Measurements from ENCODE around the gene KLHL3. TPM values are rescaled to one million over a fixed set of nuclear protein-coding genes. Genes with fewer than 3 reads are reported as not detected.

KLHL3 gene
- total and polyA plus RNA-seq, 4 donors, result 0.91 to 8.8 (median 3.7) TPM

DNA sequence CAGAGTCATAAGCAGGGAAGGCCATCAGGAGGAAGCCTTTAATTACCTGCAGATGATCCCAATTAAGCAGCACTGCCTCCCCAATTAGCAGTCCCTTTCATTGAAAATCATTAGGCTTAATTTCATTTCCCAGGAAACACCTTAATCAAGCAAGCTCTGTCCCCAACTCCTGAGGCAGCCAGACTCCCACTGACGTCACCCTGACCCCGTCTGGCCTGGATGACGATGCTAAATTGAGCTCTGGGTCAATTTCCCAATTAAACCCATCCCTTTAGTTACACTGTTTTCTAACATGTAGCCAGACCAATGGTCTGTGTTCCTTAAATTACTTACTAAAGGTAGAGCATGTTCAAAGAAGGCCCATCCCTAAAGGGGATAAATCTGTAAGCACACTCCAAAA is 152.8 kb downstream of the KLHL3 start:
- Histone ChIP-seq H3K36me3 (ENCODE audit: control insufficient read depth in 4 of 4, insufficient read depth in 3 of 4, low read depth in 1 of 4, low read length in 3 of 4) (no peaks in the 10 kb centered on the region), H3K27me3 (ENCODE audit: control insufficient read depth in 4 of 4, insufficient read depth in 4 of 4, low read length in 3 of 4) (peaks cover 0 to 2% (median 0%) of the 10 kb centered on the region in 4 donors), H3K9ac (ENCODE audit: low read depth in 1 of 2, low read length in 2 of 2) (no peak overlapping the region), H3K9me3 (ENCODE audit: control insufficient read depth in 4 of 4, low read length in 3 of 4) (peaks cover 0 to 6% (median under 1%) of the 10 kb centered on the region in 4 donors), H3K4me1 (ENCODE audit: control insufficient read depth in 4 of 4, insufficient read depth in 4 of 4, low read length in 3 of 4) (no peaks in the 10 kb centered on the region), H3K4me3 (ENCODE audit: low read depth in 1 of 3, low read length in 3 of 3) (no peak overlapping the region), H3K27ac (ENCODE audit: low read depth in 1 of 2, low read length in 2 of 2) (no peak overlapping the region)
- TF ChIP-seq HNF4G (IDR thresholded peaks at IDR 0.05) (no peak), FOXA1 (IDR thresholded peaks at IDR 0.05) (no peak), HNF4A (conservative IDR thresholded peaks at IDR 0.05) (no peak), TAF1 (conservative IDR thresholded peaks at IDR 0.05) (no peak), RXRA (IDR thresholded peaks at IDR 0.05) (no peak), YY1 (IDR thresholded peaks at IDR 0.05) (no peak)
- TF ChIP-seq, protein P1, sequence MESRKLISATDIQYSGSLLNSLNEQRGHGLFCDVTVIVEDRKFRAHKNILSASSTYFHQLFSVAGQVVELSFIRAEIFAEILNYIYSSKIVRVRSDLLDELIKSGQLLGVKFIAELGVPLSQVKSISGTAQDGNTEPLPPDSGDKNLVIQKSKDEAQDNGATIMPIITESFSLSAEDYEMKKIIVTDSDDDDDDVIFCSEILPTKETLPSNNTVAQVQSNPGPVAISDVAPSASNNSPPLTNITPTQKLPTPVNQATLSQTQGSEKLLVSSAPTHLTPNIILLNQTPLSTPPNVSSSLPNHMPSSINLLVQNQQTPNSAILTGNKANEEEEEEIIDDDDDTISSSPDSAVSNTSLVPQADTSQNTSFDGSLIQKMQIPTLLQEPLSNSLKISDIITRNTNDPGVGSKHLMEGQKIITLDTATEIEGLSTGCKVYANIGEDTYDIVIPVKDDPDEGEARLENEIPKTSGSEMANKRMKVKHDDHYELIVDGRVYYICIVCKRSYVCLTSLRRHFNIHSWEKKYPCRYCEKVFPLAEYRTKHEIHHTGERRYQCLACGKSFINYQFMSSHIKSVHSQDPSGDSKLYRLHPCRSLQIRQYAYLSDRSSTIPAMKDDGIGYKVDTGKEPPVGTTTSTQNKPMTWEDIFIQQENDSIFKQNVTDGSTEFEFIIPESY (IDR thresholded peaks at IDR 0.05), result no peak
- TF ChIP-seq, protein P2, sequence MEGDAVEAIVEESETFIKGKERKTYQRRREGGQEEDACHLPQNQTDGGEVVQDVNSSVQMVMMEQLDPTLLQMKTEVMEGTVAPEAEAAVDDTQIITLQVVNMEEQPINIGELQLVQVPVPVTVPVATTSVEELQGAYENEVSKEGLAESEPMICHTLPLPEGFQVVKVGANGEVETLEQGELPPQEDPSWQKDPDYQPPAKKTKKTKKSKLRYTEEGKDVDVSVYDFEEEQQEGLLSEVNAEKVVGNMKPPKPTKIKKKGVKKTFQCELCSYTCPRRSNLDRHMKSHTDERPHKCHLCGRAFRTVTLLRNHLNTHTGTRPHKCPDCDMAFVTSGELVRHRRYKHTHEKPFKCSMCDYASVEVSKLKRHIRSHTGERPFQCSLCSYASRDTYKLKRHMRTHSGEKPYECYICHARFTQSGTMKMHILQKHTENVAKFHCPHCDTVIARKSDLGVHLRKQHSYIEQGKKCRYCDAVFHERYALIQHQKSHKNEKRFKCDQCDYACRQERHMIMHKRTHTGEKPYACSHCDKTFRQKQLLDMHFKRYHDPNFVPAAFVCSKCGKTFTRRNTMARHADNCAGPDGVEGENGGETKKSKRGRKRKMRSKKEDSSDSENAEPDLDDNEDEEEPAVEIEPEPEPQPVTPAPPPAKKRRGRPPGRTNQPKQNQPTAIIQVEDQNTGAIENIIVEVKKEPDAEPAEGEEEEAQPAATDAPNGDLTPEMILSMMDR (IDR thresholded peaks at IDR 0.05; ENCODE audit: low read depth, low read length, missing input control), result no peak
- TF ChIP-seq, protein P3, sequence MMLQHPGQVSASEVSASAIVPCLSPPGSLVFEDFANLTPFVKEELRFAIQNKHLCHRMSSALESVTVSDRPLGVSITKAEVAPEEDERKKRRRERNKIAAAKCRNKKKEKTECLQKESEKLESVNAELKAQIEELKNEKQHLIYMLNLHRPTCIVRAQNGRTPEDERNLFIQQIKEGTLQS (IDR thresholded peaks at IDR 0.05), result no peak
- WGBS, result 79% methylated on average over 3 of the region's 3 CpGs
- no peak for DNase-seq (ENCODE audit: low spot score)

DNA sequence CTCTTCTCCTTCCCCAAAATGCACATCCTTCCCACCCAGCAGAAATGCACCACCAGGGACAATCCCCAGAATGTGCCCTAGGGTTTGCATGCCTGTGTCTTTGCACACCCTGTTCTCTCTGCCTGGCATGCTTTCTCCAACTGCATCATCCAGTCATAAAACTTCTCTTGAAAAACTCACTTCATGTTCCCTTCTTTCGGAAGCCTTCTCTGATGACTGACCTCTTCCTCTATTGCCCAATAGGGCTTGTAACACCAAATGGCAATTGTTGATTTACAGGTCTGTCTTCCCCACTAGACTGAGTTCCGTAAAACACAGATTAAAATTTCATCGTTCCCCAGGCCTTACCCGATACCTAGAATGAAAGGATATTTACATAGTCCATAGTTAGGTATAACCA is 153.7 kb downstream of the KLHL3 start:
- TF ChIP-seq HNF4G (IDR thresholded peaks at IDR 0.05), result no peak
- no peak for TF ChIP-seq SP1 (IDR thresholded peaks at IDR 0.05)
- TF ChIP-seq YY1 (IDR thresholded peaks at IDR 0.05), result no peak
- TF ChIP-seq, protein P4, sequence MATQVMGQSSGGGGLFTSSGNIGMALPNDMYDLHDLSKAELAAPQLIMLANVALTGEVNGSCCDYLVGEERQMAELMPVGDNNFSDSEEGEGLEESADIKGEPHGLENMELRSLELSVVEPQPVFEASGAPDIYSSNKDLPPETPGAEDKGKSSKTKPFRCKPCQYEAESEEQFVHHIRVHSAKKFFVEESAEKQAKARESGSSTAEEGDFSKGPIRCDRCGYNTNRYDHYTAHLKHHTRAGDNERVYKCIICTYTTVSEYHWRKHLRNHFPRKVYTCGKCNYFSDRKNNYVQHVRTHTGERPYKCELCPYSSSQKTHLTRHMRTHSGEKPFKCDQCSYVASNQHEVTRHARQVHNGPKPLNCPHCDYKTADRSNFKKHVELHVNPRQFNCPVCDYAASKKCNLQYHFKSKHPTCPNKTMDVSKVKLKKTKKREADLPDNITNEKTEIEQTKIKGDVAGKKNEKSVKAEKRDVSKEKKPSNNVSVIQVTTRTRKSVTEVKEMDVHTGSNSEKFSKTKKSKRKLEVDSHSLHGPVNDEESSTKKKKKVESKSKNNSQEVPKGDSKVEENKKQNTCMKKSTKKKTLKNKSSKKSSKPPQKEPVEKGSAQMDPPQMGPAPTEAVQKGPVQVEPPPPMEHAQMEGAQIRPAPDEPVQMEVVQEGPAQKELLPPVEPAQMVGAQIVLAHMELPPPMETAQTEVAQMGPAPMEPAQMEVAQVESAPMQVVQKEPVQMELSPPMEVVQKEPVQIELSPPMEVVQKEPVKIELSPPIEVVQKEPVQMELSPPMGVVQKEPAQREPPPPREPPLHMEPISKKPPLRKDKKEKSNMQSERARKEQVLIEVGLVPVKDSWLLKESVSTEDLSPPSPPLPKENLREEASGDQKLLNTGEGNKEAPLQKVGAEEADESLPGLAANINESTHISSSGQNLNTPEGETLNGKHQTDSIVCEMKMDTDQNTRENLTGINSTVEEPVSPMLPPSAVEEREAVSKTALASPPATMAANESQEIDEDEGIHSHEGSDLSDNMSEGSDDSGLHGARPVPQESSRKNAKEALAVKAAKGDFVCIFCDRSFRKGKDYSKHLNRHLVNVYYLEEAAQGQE (IDR thresholded peaks at IDR 0.05), result no peak
- no peak for TF ChIP-seq EGR1 (IDR thresholded peaks at IDR 0.05; ENCODE audit: low read depth in 2 of 2)
- no peak for TF ChIP-seq FOXA1 (IDR thresholded peaks at IDR 0.05)
- no peak for TF ChIP-seq FOXA2 (IDR thresholded peaks at IDR 0.05)
- TF ChIP-seq HNF4A (conservative IDR thresholded peaks at IDR 0.05), result no peak
- TF ChIP-seq, protein P1 (IDR thresholded peaks at IDR 0.05), result no peak
- Histone ChIP-seq H3K27ac (ENCODE audit: low read depth in 1 of 2, low read length in 2 of 2) (no peak overlapping the region), H3K9ac (ENCODE audit: low read depth in 1 of 2, low read length in 2 of 2) (no peak overlapping the region), H3K4me3 (ENCODE audit: low read depth in 1 of 3, low read length in 3 of 3) (no peak overlapping the region), H3K36me3 (ENCODE audit: control insufficient read depth in 4 of 4, insufficient read depth in 3 of 4, low read depth in 1 of 4, low read length in 3 of 4) (no peaks in the 10 kb centered on the region), H3K27me3 (ENCODE audit: control insufficient read depth in 4 of 4, insufficient read depth in 4 of 4, low read length in 3 of 4) (no peaks in the 10 kb centered on the region), H3K4me1 (ENCODE audit: control insufficient read depth in 4 of 4, insufficient read depth in 4 of 4, low read length in 3 of 4) (no peaks in the 10 kb centered on the region), H3K9me3 (ENCODE audit: control insufficient read depth in 4 of 4, low read length in 3 of 4) (peaks cover 0 to 6% (median under 1%) of the 10 kb centered on the region in 4 donors)
- DNase-seq (ENCODE audit: low spot score), result no peak
- WGBS, result 84% methylated on average over 4 of the region's 4 CpGs

Measured in liver (tissue), 9 donors.